Left colon (tissue), 2 donors: Measurements from ENCODE around the gene MAP4. TPM values are rescaled to one million over a fixed set of nuclear protein-coding genes. Genes with fewer than 3 reads are reported as not detected.

Source experiments
- ATAC-seq: fragments of 200-7000 bp; cut with Tn5 transposase; one replicate; pipeline ENCODE4 v1.9.1; 2020; ENCODE audit warnings: mild to moderate bottlenecking, moderate library complexity
- DNase-seq, 2 donors: peaks; one replicate each; pipeline ENCODE4 v3.0.0-alpha.2; 2020
- intact Hi-C, 2 donors: fragments of 100-400 bp; cut with DNase I in 1 of 2; cut with micrococcal nuclease in 1 of 2; formaldehyde crosslinking; loops; one replicate each; pipeline versions ENCODE4 v1.11.2 to v1.14.0; 2022; cut with DNase I, micrococcal nuclease
- total RNA-seq, 2 donors: library from RNA; stranded (reverse); fragmentation: NEBNext Ultra II Directional; extraction: Animal tissue kit (Norgen Biotek cat#: 25700); gene quantifications; one replicate each; pipeline ENCODE4 v1.2.1, GENCODE V29; 2021
- donor health status: DM: no; HTN: no; CAD: no.
- donor health status: DM: yes; HTN: yes; CAD: no.

MAP4 gene
- total RNA-seq, 2 donors from 2014 or later: 109 to 114 TPM

- no peak for ATAC-seq
- no peak for DNase-seq
- intact Hi-C loops: no loop called here
Measured at GRCh38 chr3:47854720-47855455, 161.3 kb downstream of the MAP4 start.

- no peak for ATAC-seq
- intact Hi-C loops: no loop called here
- DNase-seq: no peak
Measured at GRCh38 chr3:47854267-47854666, 161.9 kb downstream of the MAP4 start.

- intact Hi-C loops: no loop called here
- DNase-seq: no peak
- ATAC-seq: no peak
Measured at GRCh38 chr3:47852604-47853602, 163.3 kb downstream of the MAP4 start.

- DNase-seq (no peak), ATAC-seq (no peak)
- intact Hi-C loops: no loop called here
Measured at GRCh38 chr3:47851888-47852603, 164.2 kb downstream of the MAP4 start.

GRCh38 chr3:47850564-47851410, 165.4 kb downstream of the MAP4 start:
- no peak for DNase-seq
- ATAC-seq: no peak
- intact Hi-C loops: no loop called here

GRCh38 chr3:47849699-47850563, 166.3 kb downstream of the MAP4 start:
- peak; percentile 33 for ATAC-seq
- DNase-seq: no peak
- intact Hi-C loops: no loop called here

- ATAC-seq (peak; percentile 46), DNase-seq (no peak)
- intact Hi-C loops: no loop called here
Measured at GRCh38 chr3:47849186-47849698, 167.0 kb downstream of the MAP4 start.

- intact Hi-C loops: no loop called here
- ATAC-seq (no peak), DNase-seq (no peak)
Measured at GRCh38 chr3:47848599-47849117, 167.6 kb downstream of the MAP4 start.

- no peak for DNase-seq
- ATAC-seq: no peak
- intact Hi-C loops: no loop called here
Measured at GRCh38 chr3:47847801-47848518, 168.3 kb downstream of the MAP4 start.

GRCh38 chr3:47847260-47847659, 169.0 kb downstream of the MAP4 start:
- ATAC-seq (no peak), DNase-seq (no peak)
- intact Hi-C loops: no loop called here

- intact Hi-C loops: no loop called here
- DNase-seq (no peak), ATAC-seq (no peak)
Measured at GRCh38 chr3:47846880-47847248, 169.4 kb downstream of the MAP4 start.

GRCh38 chr3:47846186-47846879, 169.9 kb downstream of the MAP4 start:
- no peak for DNase-seq

GRCh38 chr3:47841786-47842349, 174.3 kb downstream of the MAP4 start:
- ATAC-seq: no peak
- intact Hi-C loops: no loop called here

More at GRCh38 chr3:47846186-47846879, 169.9 kb downstream of the MAP4 start:
- intact Hi-C loops: no loop called here
- ATAC-seq: no peak

GRCh38 chr3:47838503-47838902, 177.7 kb downstream of the MAP4 start:
- DNase-seq: no peak
- ATAC-seq: no peak
- intact Hi-C loops: loop anchor here in 1 of 2 donors (10.0 kb wide), 2 partner anchors 156 to 316 kb away; no protein-coding TSS in a partner anchor

More at GRCh38 chr3:47841786-47842349, 174.3 kb downstream of the MAP4 start:
- no peak for DNase-seq

GRCh38 chr3:47836986-47837385, 179.2 kb downstream of the MAP4 start:
- ATAC-seq (no peak), DNase-seq (no peak)
- intact Hi-C loops: loop anchor here in 1 of 2 donors (10.0 kb wide), 2 partner anchors 158 to 318 kb away; no protein-coding TSS in a partner anchor
